ENCODE results near the gene ARMC9.

GRCh38 chr2:231370749-231371429, 172.5 kb downstream of the ARMC9 start:
- TF ChIP-seq POLR2A (IDR thresholded peaks at IDR 0.05) (no peak), CTCF (IDR thresholded peaks at IDR 0.05) (no peak)

All from lower leg skin (tissue), 3 donors.